Liver (tissue), 9 donors: ENCODE results near the gene ERGIC1. TPM values are rescaled to one million over a fixed set of nuclear protein-coding genes. Genes with fewer than 3 reads are reported as not detected.

Experiments
- DNase-seq: peaks from one replicate; pipeline ENCODE4 v3.0.0-alpha.2; 2017; ENCODE audit warnings: low spot score
- H3K27ac ChIP-seq, 2 donors: one replicate each; pipeline ENCODE4 v1.7.0; 2013; ENCODE audit warnings: inconsistent platforms in 2 of 2, low read length in 2 of 2, control low read depth in 1 of 2, low read depth in 1 of 2, mild to moderate bottlenecking in 1 of 2
- H3K27me3 ChIP-seq, 4 donors: one replicate each; pipeline versions ENCODE4 v1.6.1 to v1.7.0; 2013; ENCODE audit warnings: low read length in 3 of 4, inconsistent platforms in 1 of 4, mild to moderate bottlenecking in 1 of 4, moderate library complexity in 1 of 4; ENCODE audit not compliant: control insufficient read depth in 4 of 4, insufficient read depth in 4 of 4
- H3K36me3 ChIP-seq, 4 donors: one replicate each; pipeline versions ENCODE4 v1.6.1 to v1.7.0; 2013; ENCODE audit warnings: low read length in 3 of 4, mild to moderate bottlenecking in 3 of 4, low read depth in 1 of 4, moderate library complexity in 1 of 4; ENCODE audit not compliant: control insufficient read depth in 4 of 4, insufficient read depth in 3 of 4
- H3K4me1 ChIP-seq, 4 donors: one replicate each; pipeline versions ENCODE4 v1.6.1 to v1.7.0; 2013; ENCODE audit warnings: low read length in 3 of 4, mild to moderate bottlenecking in 3 of 4, moderate library complexity in 1 of 4; ENCODE audit not compliant: control insufficient read depth in 4 of 4, insufficient read depth in 4 of 4
- H3K4me3 ChIP-seq, 3 donors: one replicate each; pipeline versions ENCODE4 v1.6.1 to v1.7.0; 2013; ENCODE audit warnings: low read length in 3 of 3, control low read depth in 1 of 3, low read depth in 1 of 3, mild to moderate bottlenecking in 1 of 3
- H3K9ac ChIP-seq, 2 donors: one replicate each; pipeline ENCODE4 v1.7.0; 2013; ENCODE audit warnings: low read length in 2 of 2, mild to moderate bottlenecking in 2 of 2, moderate library complexity in 2 of 2, control low read depth in 1 of 2, low read depth in 1 of 2
- H3K9me3 ChIP-seq, 4 donors: one replicate each; pipeline versions ENCODE4 v1.6.1 to v1.7.0; 2013; ENCODE audit warnings: low read length in 3 of 4; ENCODE audit not compliant: control insufficient read depth in 4 of 4
- CTCF ChIP-seq: fragments of 150-350 bp; IDR thresholded peaks from 2 replicates; pipeline ENCODE4 v1.5.1; 2017; ENCODE audit warnings: improper control_type of control experiment, low read depth, low read length; ENCODE audit not compliant: missing input control
- GABPA ChIP-seq, 2 donors: IDR thresholded peaks in 1 of 2; conservative IDR thresholded peaks in 1 of 2; 2 replicates each; pipeline ENCODE4 v1.6.1; 2016; ENCODE audit warnings: antibody characterized with exemption in 2 of 2, mild to moderate bottlenecking in 1 of 2, moderate library complexity in 1 of 2
- HNF4A ChIP-seq, 2 donors: conservative IDR thresholded peaks; 2 replicates each; pipeline ENCODE4 v1.6.1; 2016; ENCODE audit warnings: antibody characterized with exemption in 2 of 2, mild to moderate bottlenecking in 2 of 2
- NR2F2 ChIP-seq: IDR thresholded peaks from 2 replicates; pipeline ENCODE4 v1.6.1; 2016; ENCODE audit warnings: antibody characterized with exemption
- RAD21 ChIP-seq, 2 donors: IDR thresholded peaks; 2 replicates each; pipeline ENCODE4 v1.6.1; 2016; ENCODE audit warnings: antibody characterized with exemption in 2 of 2, mild to moderate bottlenecking in 2 of 2
- RXRA ChIP-seq, 2 donors: IDR thresholded peaks; 2 replicates each; pipeline ENCODE4 v1.6.1; 2017 to 2018; ENCODE audit warnings: antibody characterized with exemption in 2 of 2, mild to moderate bottlenecking in 1 of 2
- SP1 ChIP-seq: IDR thresholded peaks from 2 replicates; pipeline ENCODE4 v1.6.1; 2018; ENCODE audit warnings: antibody characterized with exemption, mild to moderate bottlenecking
- YY1 ChIP-seq: IDR thresholded peaks from 2 replicates; pipeline ENCODE4 v1.6.1; 2016; ENCODE audit warnings: antibody characterized with exemption, mild to moderate bottlenecking
- WGBS: extraction: QIAGEN DNeasy Blood & Tissue Kit; methylation state at CpG from one replicate; pipeline ENCODE4 v1.1.7; 2013; 5-methylcytosine and 5-hydroxymethylcytosine counted together
- polyA plus RNA-seq, 2 donors: library from polyadenylated mRNA; stranded (reverse) in 1 of 2; unstranded in 1 of 2; fragments of 200-250 nt in 1 of 2; fragments of >200 nt in 1 of 2; fragmentation: Nextera tagmentation in 1 of 2; extraction: Ambion mirVana in 1 of 2; gene quantifications; one replicate each; pipeline versions ENCODE4 v1.2.1 to v1.2.3, GENCODE V29; 2013 to 2015
- total RNA-seq, 2 donors: library from RNA; depleted of rRNA; stranded (reverse); fragments of >200 nt; gene quantifications; one replicate each; pipeline ENCODE4 v1.2.3, GENCODE V29; 2014
- TF ChIP-seq, protein P1 (sequence below): IDR thresholded peaks from 2 replicates; pipeline ENCODE4 v1.6.1; 2016; ENCODE audit warnings: antibody characterized with exemption
- donor health status: healthy.
- donor health status: healthy.
- donor health status: healthy.
- donor health status: healthy.
- donor health status: healthy.

ERGIC1 gene
- total and polyA plus RNA-seq, 4 donors, result 45.4 to 155 (median 101) TPM

GRCh38 chr5:172878585-172878932, 44.5 kb downstream of the ERGIC1 start:
- H3K27ac ChIP-seq, result peak overlapping the region; percentile 57 to 64
- WGBS, result 95% methylated on average over 9 of the region's 9 CpGs
- DNase-seq, result no peak
- no peak overlapping the region for H3K4me3 ChIP-seq
- H3K9me3 ChIP-seq, result no peaks in the 10 kb centered on the region
- no peak overlapping the region for H3K9ac ChIP-seq
- no peaks in the 10 kb centered on the region for H3K36me3 ChIP-seq
- H3K4me1 ChIP-seq, result peaks cover 0 to 6% (median under 1%) of the 10 kb centered on the region in 4 donors
- TF ChIP-seq CTCF, result no peak
- H3K27me3 ChIP-seq, result no peaks in the 10 kb centered on the region

GRCh38 chr5:172878933-172879752, 45.1 kb downstream of the ERGIC1 start:
- Histone ChIP-seq H3K27me3 (no peaks in the 10 kb centered on the region), H3K9ac (no peak overlapping the region), H3K4me1 (peaks cover 0 to 6% (median under 1%) of the 10 kb centered on the region in 4 donors), H3K4me3 (no peak overlapping the region), H3K27ac (peak overlapping the region; percentile 57 to 64), H3K9me3 (no peaks in the 10 kb centered on the region), H3K36me3 (no peaks in the 10 kb centered on the region)
- WGBS, result 82% methylated on average over 20 of the region's 20 CpGs
- TF ChIP-seq CTCF, result no peak
- TF ChIP-seq GABPA (IDR thresholded peaks at IDR 0.05 in 1 of 2, conservative IDR thresholded peaks at IDR 0.05 in 1 of 2), result no peak
- TF ChIP-seq, protein P1, sequence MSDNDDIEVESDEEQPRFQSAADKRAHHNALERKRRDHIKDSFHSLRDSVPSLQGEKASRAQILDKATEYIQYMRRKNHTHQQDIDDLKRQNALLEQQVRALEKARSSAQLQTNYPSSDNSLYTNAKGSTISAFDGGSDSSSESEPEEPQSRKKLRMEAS, result no peak
- TF ChIP-seq RAD21 (IDR thresholded peaks at IDR 0.05), result peak in 1 of 2 donors; percentile 11
- peak in 1 of 2 donors; percentile 8 for TF ChIP-seq RXRA (IDR thresholded peaks at IDR 0.05)
- no peak for TF ChIP-seq SP1
- TF ChIP-seq NR2F2, result peak; percentile 25
- peak; percentile 14 for TF ChIP-seq YY1
- no peak for DNase-seq

GRCh38 chr5:172881691-172882370, 47.8 kb downstream of the ERGIC1 start:
- Histone ChIP-seq H3K27me3 (no peaks in the 10 kb centered on the region), H3K36me3 (no peaks in the 10 kb centered on the region), H3K27ac (peak overlapping the region; percentile 61 to 73), H3K9me3 (no peaks in the 10 kb centered on the region), H3K4me1 (peaks cover 0 to 15% (median 5%) of the 10 kb centered on the region in 4 donors), H3K9ac (no peak overlapping the region), H3K4me3 (no peak overlapping the region)
- WGBS, result 77% methylated on average over 8 of the region's 8 CpGs
- no peak for DNase-seq
- peak; percentile 8 for TF ChIP-seq SP1
- TF ChIP-seq HNF4A (conservative IDR thresholded peaks at IDR 0.05), result no peak
